ENCODE data around the gene CIAO2B. TPM values are rescaled to one million over a fixed set of nuclear protein-coding genes. Genes with fewer than 3 reads are reported as not detected.
A peak's percentile ranks its signal among the peaks of the same experiment; 100 is the strongest.

The CIAO2B gene
- total RNA-seq, 1 donor from 2014 or later, result 61.3 TPM

DNA sequence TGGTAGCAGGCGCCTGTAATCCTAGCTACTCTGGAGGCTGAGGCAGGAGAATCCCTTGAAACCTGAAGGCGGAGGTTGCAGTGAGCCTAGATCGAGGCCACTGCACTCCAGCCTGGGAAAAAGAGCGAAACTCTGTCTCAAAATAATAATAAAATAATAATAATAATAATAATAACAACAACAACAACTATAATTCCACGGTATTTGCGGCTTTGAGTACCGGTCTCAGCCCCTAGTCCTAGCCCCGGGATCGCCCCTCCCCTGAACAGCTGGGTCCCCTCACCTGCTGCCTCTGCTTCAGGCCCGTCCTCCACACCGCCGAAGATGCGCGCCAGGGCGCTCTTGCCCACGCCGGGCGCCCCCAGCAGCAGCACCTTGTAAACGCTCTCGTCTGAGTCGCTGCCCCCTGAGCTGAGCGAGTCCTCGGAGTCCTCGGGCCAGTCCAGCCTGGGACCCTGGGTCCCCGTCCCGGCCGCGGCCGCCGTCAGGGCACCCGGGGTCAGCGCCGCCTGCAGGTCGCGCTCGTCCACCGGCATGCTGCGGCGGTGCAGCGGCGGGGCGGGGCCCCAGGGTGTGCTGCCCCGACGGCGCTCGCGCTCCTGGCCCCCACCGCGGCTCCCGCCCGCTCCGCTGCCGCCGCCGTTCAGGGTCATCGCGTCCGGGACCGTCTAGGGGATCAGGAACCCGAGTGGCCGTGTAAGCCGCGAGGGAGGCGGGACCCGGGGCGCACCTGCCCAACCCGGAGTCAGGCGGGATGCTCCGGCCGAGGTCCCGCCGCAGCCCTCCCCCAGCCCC lies 9.5 kb downstream of the CIAO2B start:
- peaks cover 50% of the 10 kb centered on the region for H3K4me1 Mint-ChIP-seq (ENCODE audit: low read depth)
- peaks cover 5% of the 10 kb centered on the region for H3K27me3 Mint-ChIP-seq (ENCODE audit: low read depth)
- H3K27ac Mint-ChIP-seq (ENCODE audit: unreplicated experiment), result no peak overlapping the region
- DNase-seq (ENCODE audit: low spot score), result peak; percentile 86
- H3K36me3 Mint-ChIP-seq (ENCODE audit: low read depth), result no peaks in the 10 kb centered on the region
- H3K9me3 Mint-ChIP-seq (ENCODE audit: low read depth), result no peaks in the 10 kb centered on the region
- peak overlapping the region; percentile 70 for H3K4me3 Mint-ChIP-seq (ENCODE audit: unreplicated experiment)
- TF ChIP-seq, protein P1, sequence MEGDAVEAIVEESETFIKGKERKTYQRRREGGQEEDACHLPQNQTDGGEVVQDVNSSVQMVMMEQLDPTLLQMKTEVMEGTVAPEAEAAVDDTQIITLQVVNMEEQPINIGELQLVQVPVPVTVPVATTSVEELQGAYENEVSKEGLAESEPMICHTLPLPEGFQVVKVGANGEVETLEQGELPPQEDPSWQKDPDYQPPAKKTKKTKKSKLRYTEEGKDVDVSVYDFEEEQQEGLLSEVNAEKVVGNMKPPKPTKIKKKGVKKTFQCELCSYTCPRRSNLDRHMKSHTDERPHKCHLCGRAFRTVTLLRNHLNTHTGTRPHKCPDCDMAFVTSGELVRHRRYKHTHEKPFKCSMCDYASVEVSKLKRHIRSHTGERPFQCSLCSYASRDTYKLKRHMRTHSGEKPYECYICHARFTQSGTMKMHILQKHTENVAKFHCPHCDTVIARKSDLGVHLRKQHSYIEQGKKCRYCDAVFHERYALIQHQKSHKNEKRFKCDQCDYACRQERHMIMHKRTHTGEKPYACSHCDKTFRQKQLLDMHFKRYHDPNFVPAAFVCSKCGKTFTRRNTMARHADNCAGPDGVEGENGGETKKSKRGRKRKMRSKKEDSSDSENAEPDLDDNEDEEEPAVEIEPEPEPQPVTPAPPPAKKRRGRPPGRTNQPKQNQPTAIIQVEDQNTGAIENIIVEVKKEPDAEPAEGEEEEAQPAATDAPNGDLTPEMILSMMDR (IDR thresholded peaks at IDR 0.05), result peak; percentile 72

DNA sequence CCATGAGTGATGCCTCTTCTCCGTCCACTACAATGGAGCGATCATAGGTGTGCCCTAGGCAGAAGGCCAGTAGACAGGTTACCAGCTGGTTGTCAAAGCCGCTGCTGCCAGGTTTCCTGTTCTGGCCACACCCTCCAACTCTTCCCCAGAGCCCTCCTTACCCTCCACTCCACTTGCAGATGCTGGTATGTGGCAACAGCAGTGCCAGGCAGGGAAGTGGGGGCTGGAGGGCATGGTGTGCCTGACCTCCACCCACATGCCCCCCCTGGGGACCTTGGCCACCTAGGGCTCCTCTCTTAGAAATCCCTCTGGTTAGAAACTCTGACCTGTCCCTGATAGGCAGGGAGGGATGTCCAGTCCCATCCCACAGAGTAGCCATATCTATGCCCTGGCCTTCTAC lies 10.3 kb downstream of the CIAO2B start:
- Mint-ChIP-seq H3K36me3 (ENCODE audit: low read depth) (no peaks in the 10 kb centered on the region), H3K4me3 (ENCODE audit: unreplicated experiment) (peak overlapping the region; percentile 58), H3K27me3 (ENCODE audit: low read depth) (peaks cover 9% of the 10 kb centered on the region), H3K27ac (ENCODE audit: unreplicated experiment) (no peak overlapping the region), H3K4me1 (ENCODE audit: low read depth) (peaks cover 50% of the 10 kb centered on the region), H3K9me3 (ENCODE audit: low read depth) (no peaks in the 10 kb centered on the region)
- no peak for DNase-seq (ENCODE audit: low spot score)
- TF ChIP-seq, protein P1 (IDR thresholded peaks at IDR 0.05), result no peak

DNA sequence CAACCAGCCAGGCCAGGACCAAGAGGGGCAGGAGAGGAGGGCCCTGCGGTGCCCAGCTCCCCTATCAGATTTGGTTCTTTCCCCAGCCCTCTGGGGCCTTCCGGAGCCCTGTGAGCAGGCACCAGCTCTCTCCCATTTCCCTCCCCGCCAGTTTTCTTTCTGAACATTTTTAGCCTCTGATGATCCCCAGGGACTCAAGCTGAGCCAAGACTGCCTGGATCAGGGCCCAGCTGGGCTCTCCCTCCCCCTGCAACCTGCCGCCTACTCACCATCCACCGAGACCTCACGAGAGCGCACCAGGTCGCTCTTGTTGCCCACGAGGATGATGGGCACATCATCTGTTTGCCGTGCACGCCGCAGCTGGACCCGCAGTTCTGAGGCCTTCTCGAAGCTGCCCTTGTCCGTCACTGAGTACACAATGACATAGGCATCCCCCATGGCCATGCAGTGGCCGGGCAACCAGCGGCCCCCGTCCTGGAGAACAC lies 10.9 kb downstream of the CIAO2B start:
- peak overlapping the region; percentile 60 for H3K27ac Mint-ChIP-seq (ENCODE audit: unreplicated experiment)
- peaks cover 9% of the 10 kb centered on the region for H3K27me3 Mint-ChIP-seq (ENCODE audit: low read depth)
- DNase-seq (ENCODE audit: low spot score), result no peak
- H3K4me1 Mint-ChIP-seq (ENCODE audit: low read depth), result peaks cover 47% of the 10 kb centered on the region
- H3K4me3 Mint-ChIP-seq (ENCODE audit: unreplicated experiment), result peak overlapping the region; percentile 58
- H3K9me3 Mint-ChIP-seq (ENCODE audit: low read depth), result no peaks in the 10 kb centered on the region
- TF ChIP-seq, protein P1 (IDR thresholded peaks at IDR 0.05), result no peak
- no peaks in the 10 kb centered on the region for H3K36me3 Mint-ChIP-seq (ENCODE audit: low read depth)

DNA sequence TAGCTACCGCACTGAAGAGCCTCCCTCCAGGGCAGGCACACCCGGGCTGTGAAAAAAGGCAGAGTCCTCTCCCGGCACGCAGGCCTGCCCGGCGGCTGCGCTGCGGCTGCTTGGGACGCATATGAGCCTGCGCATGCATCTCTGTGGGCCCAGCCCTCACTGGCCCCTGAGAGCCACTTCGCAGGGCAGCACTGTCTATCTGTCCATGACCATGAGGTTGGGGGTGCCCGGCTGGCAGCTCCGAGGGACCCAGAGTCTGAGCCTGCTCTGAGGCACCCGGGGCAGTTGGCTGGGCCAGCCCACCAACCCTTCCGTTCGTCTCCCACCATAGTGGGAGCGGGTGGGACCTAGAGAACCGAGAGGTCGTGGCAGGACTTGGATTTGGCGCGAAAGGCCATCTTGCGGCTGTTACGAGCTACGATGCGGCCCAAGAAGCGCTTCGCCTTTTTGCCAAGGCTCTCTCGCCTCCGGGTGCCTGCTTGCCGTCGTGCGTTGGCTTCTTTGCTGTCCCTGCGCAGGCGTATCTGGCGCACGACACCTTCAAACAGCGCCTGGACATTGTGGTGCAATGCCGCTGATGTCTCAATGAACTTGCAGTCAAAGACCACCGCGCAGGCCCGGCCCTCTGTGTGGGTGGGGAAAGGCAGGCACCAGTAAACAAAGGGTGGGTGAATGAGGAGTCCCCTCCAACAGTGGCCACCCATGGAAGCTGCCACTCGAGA lies 12.3 kb downstream of the CIAO2B start:
- DNase-seq (ENCODE audit: low spot score), result no peak
- Mint-ChIP-seq H3K4me3 (ENCODE audit: unreplicated experiment) (no peak overlapping the region), H3K9me3 (ENCODE audit: low read depth) (no peaks in the 10 kb centered on the region), H3K36me3 (ENCODE audit: low read depth) (no peaks in the 10 kb centered on the region), H3K27me3 (ENCODE audit: low read depth) (peaks cover 11% of the 10 kb centered on the region), H3K27ac (ENCODE audit: unreplicated experiment) (no peak overlapping the region), H3K4me1 (ENCODE audit: low read depth) (peaks cover 33% of the 10 kb centered on the region)
- TF ChIP-seq, protein P1 (IDR thresholded peaks at IDR 0.05), result no peak

DNA sequence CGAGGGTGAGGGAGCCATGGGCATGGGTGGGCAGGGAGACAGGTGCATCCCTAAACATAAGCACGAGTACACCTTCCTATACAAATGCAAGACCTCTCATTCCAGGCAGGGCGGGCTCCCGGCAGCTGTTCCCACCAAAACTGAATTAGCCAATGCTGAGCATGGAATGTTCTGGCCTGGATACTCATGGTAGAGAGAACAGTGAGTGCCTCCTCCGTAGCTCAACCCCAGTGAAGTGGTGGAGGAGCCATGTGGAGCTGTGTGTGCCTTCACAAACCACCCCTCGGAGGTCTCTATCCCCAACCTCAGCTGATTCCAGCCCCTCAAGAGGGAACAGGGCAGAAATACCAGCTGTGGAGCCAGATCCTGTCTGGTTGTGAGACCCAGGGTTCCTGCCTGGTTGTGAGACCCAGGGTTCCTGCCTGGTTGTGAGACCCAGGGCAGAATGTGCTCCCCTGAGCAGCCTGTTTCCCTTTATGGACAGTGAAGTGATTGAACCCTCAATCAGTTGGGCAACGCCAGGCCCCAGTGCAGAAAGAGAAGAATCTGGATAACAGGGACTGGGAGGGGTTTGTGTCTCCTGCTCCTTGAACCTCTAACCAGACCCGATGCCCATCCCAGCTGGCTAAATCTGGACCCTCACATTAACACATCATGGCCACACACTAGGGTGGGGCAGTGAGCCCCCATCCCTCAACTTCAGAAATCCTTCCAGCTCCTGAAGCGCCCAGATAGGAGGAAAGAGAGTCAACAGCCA lies 13.1 kb downstream of the CIAO2B start:
- Mint-ChIP-seq H3K4me1 (ENCODE audit: low read depth) (peaks cover 25% of the 10 kb centered on the region), H3K4me3 (ENCODE audit: unreplicated experiment) (no peak overlapping the region), H3K36me3 (ENCODE audit: low read depth) (no peaks in the 10 kb centered on the region), H3K27ac (ENCODE audit: unreplicated experiment) (no peak overlapping the region), H3K9me3 (ENCODE audit: low read depth) (no peaks in the 10 kb centered on the region), H3K27me3 (ENCODE audit: low read depth) (peaks cover 15% of the 10 kb centered on the region)
- TF ChIP-seq, protein P1 (IDR thresholded peaks at IDR 0.05), result no peak
- no peak for DNase-seq (ENCODE audit: low spot score)

Measured in chondrocyte (in vitro differentiated cells).